Ishikawa (cell line): ENCODE data around the gene MTX1.

Source experiments
- CEBPB ChIP-seq: IDR thresholded peaks from 2 replicates; pipeline ENCODE4 v1.6.1; 2012
- CREB1 ChIP-seq: IDR thresholded peaks from 2 replicates; pipeline ENCODE4 v1.6.1; 2012; ENCODE audit warnings: low read depth
- EGR1 ChIP-seq: IDR thresholded peaks from 2 replicates; pipeline ENCODE4 v1.6.1; 2012
- EP300 ChIP-seq: IDR thresholded peaks from 2 replicates; pipeline ENCODE4 v1.6.1; 2012; ENCODE audit warnings: borderline replicate concordance
- FOXM1 ChIP-seq: IDR thresholded peaks from 2 replicates; pipeline ENCODE4 v1.6.1; 2012; ENCODE audit warnings: low read depth, borderline replicate concordance
- MAX ChIP-seq: IDR thresholded peaks from 2 replicates; pipeline ENCODE4 v1.6.1; 2012
- NFIC ChIP-seq: IDR thresholded peaks from 2 replicates; pipeline ENCODE4 v1.6.1; 2012
- RAD21 ChIP-seq: IDR thresholded peaks from 2 replicates; pipeline ENCODE4 v1.6.1; 2012; ENCODE audit warnings: low read depth
- REST ChIP-seq: IDR thresholded peaks from 2 replicates; pipeline ENCODE4 v1.6.1; 2012; ENCODE audit warnings: low read depth, mild to moderate bottlenecking
- TAF1 ChIP-seq: IDR thresholded peaks from 2 replicates; pipeline ENCODE4 v1.6.1; 2012; ENCODE audit warnings: low read depth, mild to moderate bottlenecking
- TCF12 ChIP-seq: IDR thresholded peaks from 2 replicates; pipeline ENCODE4 v1.6.1; 2012; ENCODE audit warnings: low read depth
- TEAD4 ChIP-seq: IDR thresholded peaks from 2 replicates; pipeline ENCODE4 v1.6.1; 2012
- USF1 ChIP-seq: IDR thresholded peaks from 2 replicates; pipeline ENCODE4 v1.6.1; 2012
- YY1 ChIP-seq: IDR thresholded peaks from 2 replicates; pipeline ENCODE4 v1.6.1; 2012; ENCODE audit warnings: low read depth
- ZBTB7A ChIP-seq: IDR thresholded peaks from 2 replicates; pipeline ENCODE4 v1.6.1; 2012; ENCODE audit warnings: low read depth

MTX1 gene

GRCh38 chr1:155241069-155241679 lies 32.7 kb downstream of the MTX1 start:
- TF ChIP-seq CEBPB = peak; percentile 51; the same call in 1 of the 2 replicates
- TF ChIP-seq EP300 = peak; percentile 44; the same call in 1 of the 2 replicates
- no peak for TF ChIP-seq TAF1
- TF ChIP-seq CREB1 = no peak
- no peak for TF ChIP-seq RAD21
- peak; percentile 52; the same call in 1 of the 2 replicates for TF ChIP-seq EGR1
- peak; percentile 99 for TF ChIP-seq YY1
- no peak for TF ChIP-seq NFIC
- TF ChIP-seq MAX = peak; percentile 41; the same call in 1 of the 2 replicates
- peak; percentile 100 for TF ChIP-seq USF1
- no peak for TF ChIP-seq FOXM1
- peak; percentile 12; the same call in 1 of the 2 replicates for TF ChIP-seq TEAD4

GRCh38 chr1:155241841-155242264 lies 33.4 kb downstream of the MTX1 start:
- TF ChIP-seq NFIC (no peak), TEAD4 (no peak), YY1 (no peak), CREB1 (no peak), REST (no peak), TCF12 (no peak), ZBTB7A (no peak), EP300 (no peak), MAX (no peak), TAF1 (no peak)

- TF ChIP-seq REST = no peak
- TF ChIP-seq TCF12 = no peak
- TF ChIP-seq FOXM1 = no peak
- no peak for TF ChIP-seq YY1
- TF ChIP-seq EGR1 = no peak
- no peak for TF ChIP-seq MAX
- TF ChIP-seq ZBTB7A = no peak
- no peak for TF ChIP-seq TAF1
- TF ChIP-seq EP300 = no peak
- no peak for TF ChIP-seq RAD21
- no peak for TF ChIP-seq NFIC
- TF ChIP-seq USF1 = no peak
- no peak for TF ChIP-seq CREB1
- TF ChIP-seq TEAD4 = no peak
- TF ChIP-seq CEBPB = no peak
Measured at GRCh38 chr1:155242805-155243358, 34.4 kb downstream of the MTX1 start.

GRCh38 chr1:155244368-155245162 lies 36.1 kb downstream of the MTX1 start:
- TF ChIP-seq TAF1 (peak; percentile 81), YY1 (peak; percentile 75; the same call in 1 of the 2 replicates), TCF12 (peak; percentile 90), REST (no peak), RAD21 (no peak), EGR1 (no peak; the same call in 1 of the 2 replicates), NFIC (peak; percentile 77), EP300 (peak; percentile 74), CREB1 (peak; percentile 30; the same call in 1 of the 2 replicates), MAX (peak; percentile 98), TEAD4 (peak; percentile 80), USF1 (peak; percentile 74), FOXM1 (peak; percentile 94), ZBTB7A (peak; percentile 84; the same call in 1 of the 2 replicates), CEBPB (peak; percentile 36; the same call in 1 of the 2 replicates)
